OCI-LY1 (cell line): ENCODE results near the gene TMEM184A.

Source experiments
- H2AFZ ChIP-seq: fragments of 200-600 bp; sonication (generic), shearing (Covaris generic); 2 replicates; pipeline ENCODE4 v1.6.0; 2014; ENCODE audit warnings: antibody characterized with exemption, mild to moderate bottlenecking, low read length
- H3F3A ChIP-seq: fragments of 200-600 bp; sonication (generic), shearing (Covaris generic); 2 replicates; pipeline ENCODE4 v1.6.0; 2014; ENCODE audit warnings: mild to moderate bottlenecking, antibody characterized with exemption, low read length, moderate library complexity; ENCODE audit not compliant: insufficient read depth
- H3K27ac ChIP-seq: fragments of 200-600 bp; sonication (generic); 2 replicates; pipeline ENCODE4 v1.5.1; 2014; ENCODE audit warnings: low read length, mixed run types, mild to moderate bottlenecking, low read depth; ENCODE audit not compliant: poor library complexity, severe bottlenecking
- H3K27me3 ChIP-seq: fragments of 200-600 bp; sonication (generic); 2 replicates; pipeline ENCODE4 v1.6.0; 2014; ENCODE audit warnings: antibody characterized with exemption, mild to moderate bottlenecking, low read length, moderate library complexity; ENCODE audit not compliant: insufficient read depth
- H3K36me3 ChIP-seq: fragments of 200-600 bp; sonication (generic); 2 replicates; pipeline ENCODE4 v1.6.1; 2014; ENCODE audit warnings: mild to moderate bottlenecking, antibody characterized with exemption, low read length, moderate library complexity, mixed read lengths; ENCODE audit not compliant: insufficient read depth
- H3K4me1 ChIP-seq: fragments of 200-600 bp; sonication (generic); 2 replicates; pipeline ENCODE4 v1.5.1; 2014; ENCODE audit warnings: mild to moderate bottlenecking, low read length, moderate library complexity; ENCODE audit not compliant: insufficient read depth, severe bottlenecking
- H3K4me2 ChIP-seq: fragments of 200-600 bp; sonication (generic), shearing (Covaris generic); 2 replicates; pipeline ENCODE4 v1.6.1; 2014; ENCODE audit warnings: low read length
- H3K4me3 ChIP-seq: fragments of 200-600 bp; sonication (generic); 2 replicates; pipeline ENCODE4 v1.5.1; 2014; ENCODE audit warnings: low read length, low read depth, mild to moderate bottlenecking, mixed read lengths; ENCODE audit not compliant: poor library complexity, severe bottlenecking
- H3K79me2 ChIP-seq: fragments of 200-600 bp; shearing (Covaris generic); 2 replicates; pipeline ENCODE4 v1.6.1; 2016; ENCODE audit warnings: mixed run types, low read length, mixed read lengths; ENCODE audit not compliant: insufficient read depth
- H3K9ac ChIP-seq: fragments of 200-600 bp; sonication (generic), shearing (Covaris generic); 2 replicates; pipeline ENCODE4 v1.6.1; 2014; ENCODE audit warnings: mild to moderate bottlenecking, low read length, mixed read lengths
- H3K9me2 ChIP-seq: fragments of 200-600 bp; sonication (generic), shearing (Covaris generic); 2 replicates; pipeline ENCODE4 v1.6.1; 2014; ENCODE audit warnings: low read depth, mild to moderate bottlenecking, low read length, mixed read lengths
- H3K9me3 ChIP-seq: fragments of 200-600 bp; shearing (Covaris generic); 2 replicates; pipeline ENCODE4 v1.6.1; 2014; ENCODE audit warnings: low read length, mixed read lengths
- H4K20me1 ChIP-seq: fragments of 200-600 bp; sonication (generic), shearing (Covaris generic); 2 replicates; pipeline ENCODE4 v1.6.0; 2016; ENCODE audit warnings: mild to moderate bottlenecking, low read length; ENCODE audit not compliant: insufficient read depth
- EZH2 ChIP-seq: fragments of 200-600 bp; sonication (generic), shearing (Covaris generic); IDR thresholded peaks from 2 replicates; pipeline ENCODE4 v1.8.0; 2017; ENCODE audit warnings: borderline replicate concordance, mixed run types, mild to moderate bottlenecking, antibody characterized with exemption, low read length, moderate library complexity, mixed read lengths
- TF ChIP-seq, protein P1 (sequence below): fragments of 200-600 bp; sonication (generic), shearing (Covaris generic); IDR thresholded peaks from 2 replicates; pipeline ENCODE4 v1.5.1; 2017; ENCODE audit warnings: mild to moderate bottlenecking, antibody characterized with exemption, low read length, moderate library complexity, mixed read lengths

Gene TMEM184A

DNA sequence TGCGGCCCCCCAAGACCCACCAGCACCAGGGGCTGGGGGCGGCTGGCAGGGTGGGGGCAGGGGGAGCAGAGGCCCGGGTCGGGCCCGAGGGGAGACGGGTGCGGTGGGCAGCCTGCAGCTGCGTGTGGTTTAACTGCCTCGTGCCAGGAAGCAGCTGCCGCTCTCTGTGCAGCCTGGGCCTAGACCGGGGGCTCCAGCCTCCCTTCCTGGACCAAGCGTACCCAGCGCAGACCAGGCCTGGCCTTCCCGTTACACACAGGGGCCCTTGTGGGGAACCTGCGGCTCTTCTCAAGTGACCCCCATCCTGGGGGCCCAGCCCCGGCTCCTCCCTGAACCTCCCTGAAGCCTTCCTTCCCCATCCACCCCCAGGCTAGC, 45.2 kb downstream of the TMEM184A start:
- H3K9ac ChIP-seq: peak overlapping the region; percentile 56
- H3K36me3 ChIP-seq: no peaks in the 10 kb centered on the region
- H3K4me1 ChIP-seq: peaks cover 64% of the 10 kb centered on the region
- H2AFZ ChIP-seq: no peak overlapping the region
- no peaks in the 10 kb centered on the region for H3K9me3 ChIP-seq
- no peaks in the 10 kb centered on the region for H3K27me3 ChIP-seq
- H3F3A ChIP-seq: peaks cover 5% of the 10 kb centered on the region
- peak overlapping the region; percentile 43 for H3K4me2 ChIP-seq
- no peaks in the 10 kb centered on the region for H3K9me2 ChIP-seq
- H4K20me1 ChIP-seq: no peaks in the 10 kb centered on the region
- peak overlapping the region; percentile 96 for H3K27ac ChIP-seq
- no peak for TF ChIP-seq EZH2
- TF ChIP-seq, protein P1, sequence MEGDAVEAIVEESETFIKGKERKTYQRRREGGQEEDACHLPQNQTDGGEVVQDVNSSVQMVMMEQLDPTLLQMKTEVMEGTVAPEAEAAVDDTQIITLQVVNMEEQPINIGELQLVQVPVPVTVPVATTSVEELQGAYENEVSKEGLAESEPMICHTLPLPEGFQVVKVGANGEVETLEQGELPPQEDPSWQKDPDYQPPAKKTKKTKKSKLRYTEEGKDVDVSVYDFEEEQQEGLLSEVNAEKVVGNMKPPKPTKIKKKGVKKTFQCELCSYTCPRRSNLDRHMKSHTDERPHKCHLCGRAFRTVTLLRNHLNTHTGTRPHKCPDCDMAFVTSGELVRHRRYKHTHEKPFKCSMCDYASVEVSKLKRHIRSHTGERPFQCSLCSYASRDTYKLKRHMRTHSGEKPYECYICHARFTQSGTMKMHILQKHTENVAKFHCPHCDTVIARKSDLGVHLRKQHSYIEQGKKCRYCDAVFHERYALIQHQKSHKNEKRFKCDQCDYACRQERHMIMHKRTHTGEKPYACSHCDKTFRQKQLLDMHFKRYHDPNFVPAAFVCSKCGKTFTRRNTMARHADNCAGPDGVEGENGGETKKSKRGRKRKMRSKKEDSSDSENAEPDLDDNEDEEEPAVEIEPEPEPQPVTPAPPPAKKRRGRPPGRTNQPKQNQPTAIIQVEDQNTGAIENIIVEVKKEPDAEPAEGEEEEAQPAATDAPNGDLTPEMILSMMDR: no peak
- H3K4me3 ChIP-seq: no peak overlapping the region
- H3K79me2 ChIP-seq: no peaks in the 10 kb centered on the region

DNA sequence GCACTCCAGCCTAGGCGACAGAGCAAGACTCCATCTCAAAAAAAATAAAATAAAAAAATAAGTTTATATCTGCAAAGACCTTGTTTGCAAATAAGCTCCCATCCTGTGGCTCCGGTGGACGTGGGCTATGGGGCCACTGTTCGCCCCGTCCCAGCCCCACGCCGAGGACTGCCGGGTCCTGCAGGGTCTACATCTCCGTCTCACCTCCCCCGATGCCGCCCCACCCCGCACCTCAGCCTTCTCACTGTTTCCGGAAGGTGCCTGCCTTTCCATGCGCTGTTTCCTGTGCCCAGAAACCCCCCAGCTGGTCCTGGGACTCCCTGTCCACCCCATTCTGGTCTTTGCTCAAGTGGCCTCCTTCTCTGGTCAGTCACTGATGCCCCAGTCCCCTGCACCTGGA, 46.8 kb downstream of the TMEM184A start:
- Histone ChIP-seq H3K27ac (peak overlapping the region; percentile 96), H2AFZ (no peak overlapping the region), H3F3A (peaks cover 9% of the 10 kb centered on the region), H3K36me3 (no peaks in the 10 kb centered on the region), H3K4me3 (no peak overlapping the region), H3K9ac (no peak overlapping the region), H3K4me2 (no peak overlapping the region), H3K9me2 (no peaks in the 10 kb centered on the region), H3K79me2 (no peaks in the 10 kb centered on the region), H4K20me1 (no peaks in the 10 kb centered on the region), H3K9me3 (no peaks in the 10 kb centered on the region), H3K4me1 (peaks cover 72% of the 10 kb centered on the region), H3K27me3 (no peaks in the 10 kb centered on the region)
- TF ChIP-seq, protein P1: no peak
- no peak for TF ChIP-seq EZH2

DNA sequence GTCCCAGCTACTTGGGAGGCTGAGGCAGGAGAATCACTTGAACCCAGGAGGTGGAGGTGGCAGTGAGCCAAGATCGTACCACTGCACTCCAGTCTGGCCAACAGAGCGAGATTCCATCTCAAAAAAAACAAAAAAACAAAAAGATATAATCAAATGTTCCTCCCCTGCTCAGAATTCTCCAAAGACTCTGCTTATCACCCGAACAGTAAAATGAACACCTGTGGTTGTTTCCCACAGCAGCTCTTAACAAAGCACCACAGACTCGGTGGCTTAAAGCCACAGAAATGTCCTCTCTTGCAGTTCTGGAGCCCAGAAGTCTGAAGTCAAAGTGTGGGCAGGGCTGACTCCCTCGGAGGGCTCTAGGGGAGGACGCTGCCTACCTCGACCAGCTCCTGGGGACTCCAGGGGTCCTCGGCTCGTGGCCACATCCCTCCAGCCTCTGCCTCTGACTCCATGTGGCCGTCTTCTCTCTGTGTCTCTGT, 47.7 kb downstream of the TMEM184A start:
- H3K27me3 ChIP-seq: no peaks in the 10 kb centered on the region
- no peaks in the 10 kb centered on the region for H3K9me2 ChIP-seq
- 0 out of 2 replicates have a peak, but pooled peaks cover 5% of the 10 kb centered on the region for H3K79me2 ChIP-seq
- TF ChIP-seq EZH2: no peak
- TF ChIP-seq, protein P1: no peak
- no peak overlapping the region for H2AFZ ChIP-seq
- no peak overlapping the region for H3K4me2 ChIP-seq
- H3K36me3 ChIP-seq: no peaks in the 10 kb centered on the region
- H3K4me1 ChIP-seq: peaks cover 72% of the 10 kb centered on the region
- H3K4me3 ChIP-seq: no peak overlapping the region
- H3F3A ChIP-seq: peaks cover 9% of the 10 kb centered on the region
- H3K9me3 ChIP-seq: no peaks in the 10 kb centered on the region
- peak overlapping the region; percentile 3; the same call in 1 of the 2 replicates for H3K9ac ChIP-seq
- no peaks in the 10 kb centered on the region for H4K20me1 ChIP-seq
- peak overlapping the region; percentile 96 for H3K27ac ChIP-seq
